Caco-2 (cell line): ENCODE results near the gene LRRC42. TPM values are rescaled to one million over a fixed set of nuclear protein-coding genes. Genes with fewer than 3 reads are reported as not detected.

Experiments used
- Bru-seq: library from RNA; stranded (reverse); fragments of 400-500 nt; gene quantifications from one replicate; lab custom pipeline; 2021; lab: Mats Ljungman, UMichigan
- BruChase-seq, 2 experiments: library from RNA; stranded (reverse); fragments of 400-500 nt; gene quantifications; one replicate each; lab custom pipeline; 2021; lab: Mats Ljungman, UMichigan
- BruUV-seq: library from RNA; stranded (reverse); fragments of 400-500 nt; replicated peaks from 2 replicates; lab custom pipeline; 2021; lab: Mats Ljungman, UMichigan
- CTCF ChIA-PET: fragments of 300-600 bp; sonication (Branson Sonifier 250); formaldehyde crosslinking; loops from one replicate; lab custom pipeline; 2022; ENCODE audit warnings: antibody characterized with exemption; lab: Charles Lee
- POLR2A ChIA-PET: fragments of 300-600 bp; sonication (Branson Sonifier 250); formaldehyde crosslinking; loops from one replicate; lab custom pipeline; 2022; ENCODE audit warnings: antibody characterized with exemption; lab: Charles Lee
- DNase-seq, 2 experiments: peaks; one replicate each; pipeline versions ENCODE4 v3.0.0 to v3.0.0-alpha.2; 2020 to 2022
- H3K27me3 ChIP-seq: replicated peaks from 2 replicates; pipeline ENCODE4 v1.6.0; 2011; ENCODE audit warnings: low read length; ENCODE audit not compliant: control insufficient read depth, insufficient read depth
- H3K36me3 ChIP-seq: 2 replicates; pipeline ENCODE4 v1.5.1; 2011; ENCODE audit warnings: low read length; ENCODE audit not compliant: control insufficient read depth, insufficient read depth
- H3K4me1 ChIP-seq: fragments of 250-450 bp; sonication (Bioruptor Pico); 2 replicates; pipeline ENCODE4 v1.5.1; 2020; ENCODE audit warnings: mild to moderate bottlenecking
- H3K4me3 ChIP-seq: 2 replicates; pipeline ENCODE4 v1.5.1; 2011; ENCODE audit warnings: low read depth, mild to moderate bottlenecking, control low read depth, low read length
- H3K9me3 ChIP-seq: fragments of 250-450 bp; sonication (Bioruptor Pico); 2 replicates; pipeline ENCODE4 v1.5.1; 2020; ENCODE audit warnings: mild to moderate bottlenecking, moderate library complexity
- H3K27ac Mint-ChIP-seq: one replicate; pipeline ENCODE4 v1.8.0; 2022; ENCODE audit warnings: mixed read lengths; ENCODE audit not compliant: unreplicated experiment
- H3K27me3 Mint-ChIP-seq: one replicate; pipeline ENCODE4 v1.8.0; 2022; ENCODE audit warnings: mixed read lengths; ENCODE audit not compliant: insufficient read depth, unreplicated experiment
- H3K36me3 Mint-ChIP-seq: one replicate; pipeline ENCODE4 v1.8.0; 2022; ENCODE audit warnings: mild to moderate bottlenecking, mixed read lengths; ENCODE audit not compliant: insufficient read depth, unreplicated experiment
- H3K4me1 Mint-ChIP-seq: one replicate; pipeline ENCODE4 v1.8.0; 2022; ENCODE audit warnings: low read depth, mixed read lengths; ENCODE audit not compliant: unreplicated experiment
- H3K4me3 Mint-ChIP-seq: one replicate; pipeline ENCODE4 v1.8.0; 2022; ENCODE audit warnings: mild to moderate bottlenecking, moderate library complexity, mixed read lengths; ENCODE audit not compliant: unreplicated experiment
- H3K9me3 Mint-ChIP-seq: one replicate; pipeline ENCODE4 v1.8.0; 2022; ENCODE audit warnings: mixed read lengths; ENCODE audit not compliant: unreplicated experiment
- CTCF ChIP-seq, 2 experiments: fragments of 200-600 bp in 1 of 2; IDR thresholded peaks; 1 replicate in 1 of 2; 2 replicates in 1 of 2; pipeline versions ENCODE4 v1.5.1 to v1.8.0; 2011 to 2022; ENCODE audit warnings: antibody characterized with exemption in 1 of 2, control low read depth in 1 of 2, inconsistent platforms in 1 of 2, low read depth in 1 of 2, low read length in 1 of 2, mild to moderate bottlenecking in 1 of 2, moderate library complexity in 1 of 2; ENCODE audit not compliant: insufficient read depth in 1 of 2, severe bottlenecking in 1 of 2, unreplicated experiment in 1 of 2
- intact Hi-C: fragments of 100-400 bp; cut with micrococcal nuclease; formaldehyde crosslinking; loops from one replicate; pipeline ENCODE4 v1.10.0; 2022; ENCODE audit not compliant: unreplicated experiment
- long read RNA-seq: library from polyadenylated mRNA; stranded (forward); transcript quantifications from one replicate; pipeline ENCODE4 v2.0.0, GENCODE V29; 2022
- total RNA-seq: library from RNA; stranded (reverse); gene quantifications from 2 replicates; pipeline ENCODE4 v1.2.3, GENCODE V29; 2022

The LRRC42 gene
- total RNA-seq (38.1 and 38.9 TPM in 2 replicates), Bru-seq, nascent RNA (percentile 78 among the genes with signal in this experiment), BruChase-seq, experiment 1, labeled RNA remaining after a 2-hour chase (percentile 76 among the genes with signal in this experiment), BruChase-seq, experiment 2, labeled RNA remaining after a 6-hour chase (percentile 80 among the genes with signal in this experiment)
- long read RNA-seq, transcript LRRC42-203 (9 exons, 2,037 nt), result major isoform, 32 of 73 reads
- long read RNA-seq, transcript LRRC42-201 (8 exons, 1,727 nt), result minor isoform, 12 of 73 reads
- long read RNA-seq, partial matches to known transcripts, result 6 of 73 reads
- long read RNA-seq, other reads (novel, unspliced or antisense), result 23 of 73 reads

- Mint-ChIP-seq H3K36me3 (peaks cover 20% of the 10 kb centered on the region), H3K27ac (peak within 1 kb of the TSS; percentile 89), H3K4me3 (peak within 1 kb of the TSS; percentile 94), H3K27me3 (no peaks in the 10 kb centered on the region), H3K9me3 (no peaks in the 10 kb centered on the region), H3K4me1 (peaks cover 30% of the 10 kb centered on the region)
- Histone ChIP-seq H3K9me3 (no peaks in the 10 kb centered on the region), H3K4me1 (peaks cover 25% of the 10 kb centered on the region), H3K36me3 (no peaks in the 10 kb centered on the region), H3K27me3 (no peaks in the 10 kb centered on the region), H3K4me3 (peak within 1 kb of the TSS; percentile 91)
- DNase-seq, result no peak
- no TSS peak for BruUV-seq
- intact Hi-C loops, result no loop called here
- TF ChIP-seq CTCF (IDR thresholded peaks at IDR 0.05; ENCODE audit: insufficient read depth in 1 of 2, low read depth in 1 of 2, low read length in 1 of 2, severe bottlenecking in 1 of 2, unreplicated experiment in 1 of 2), result no peak
- POLR2A ChIA-PET, result interaction anchor here (0.5 to 1.7 kb wide), 9 partner anchors 10 to 106 kb away, joined by 3 to 13 read pairs (median 7); partner anchors contain the start of genes DIO1, TCEANC2 and TMEM59
- CTCF ChIA-PET, result interaction anchor here (0.6 to 3.9 kb wide), 14 partner anchors 10 to 855 kb away, joined by 3 to 17 read pairs (median 8); partner anchors contain the start of genes NDC1 and TTC22
These were observed at the start of gene LRRC42 for GRCh38 chr1:53946252-53947171. LRRC42 (plus strand) TSS chr1:53946350; CDS start chr1:53952000, 5,650 bp downstream.

GRCh38 chr1:53896635-53897229, 49.4 kb upstream of the LRRC42 start:
- Histone ChIP-seq H3K9me3 (no peaks in the 10 kb centered on the region), H3K4me3 (no peak overlapping the region), H3K36me3 (no peaks in the 10 kb centered on the region), H3K27me3 (no peaks in the 10 kb centered on the region), H3K4me1 (peaks cover 20% of the 10 kb centered on the region)
- no peaks in the 10 kb centered on the region for H3K9me3 Mint-ChIP-seq
- POLR2A ChIA-PET, result no interaction called here
- H3K27ac Mint-ChIP-seq, result peak overlapping the region; percentile 53
- H3K36me3 Mint-ChIP-seq, result peaks cover 7% of the 10 kb centered on the region
- CTCF ChIA-PET, result no interaction called here
- no peaks in the 10 kb centered on the region for H3K27me3 Mint-ChIP-seq
- DNase-seq, result no peak
- H3K4me1 Mint-ChIP-seq, result peaks cover 27% of the 10 kb centered on the region
- BruUV-seq, result no TSS peak
- intact Hi-C loops, result no loop called here
- TF ChIP-seq CTCF (IDR thresholded peaks at IDR 0.05; ENCODE audit: insufficient read depth in 1 of 2, low read depth in 1 of 2, low read length in 1 of 2, severe bottlenecking in 1 of 2, unreplicated experiment in 1 of 2), result no peak
- no peak overlapping the region for H3K4me3 Mint-ChIP-seq
